Small intestine (tissue), 7 donors: ENCODE data around the gene FAS. TPM values are rescaled to one million over a fixed set of nuclear protein-coding genes. Genes with fewer than 3 reads are reported as not detected.
A peak's percentile ranks its signal among the peaks of the same experiment; 100 is the strongest.
"Not testable (repeated sequence)": the region's sequence is repeated elsewhere in the genome, so short reads cannot be mapped to it uniquely, and the experiment has no call there.

Experiments
- DNase-seq, 2 donors: peaks; one replicate each; pipeline versions ENCODE4 v3.0.0 to v3.0.0-alpha.2; 2013
- FAIRE-seq: peaks from 2 replicates; lab custom pipeline; 2012; peaks lifted over from hg19 to GRCh38; lab: Jason Lieb, UNC
- H3K27ac ChIP-seq, 3 donors: one replicate each; pipeline ENCODE4 v1.5.1; 2013; ENCODE audit warnings: low read length in 2 of 3, mild to moderate bottlenecking in 2 of 3, control low read depth in 1 of 3, inconsistent platforms in 1 of 3, low read depth in 1 of 3, moderate library complexity in 1 of 3
- H3K27me3 ChIP-seq, 3 donors: one replicate each; pipeline ENCODE4 v1.6.1; 2013; ENCODE audit warnings: low read length in 3 of 3, inconsistent platforms in 1 of 3; ENCODE audit not compliant: control insufficient read depth in 3 of 3, insufficient read depth in 3 of 3
- H3K36me3 ChIP-seq, 3 donors: one replicate each; pipeline ENCODE4 v1.6.1; 2013; ENCODE audit warnings: low read length in 3 of 3, inconsistent platforms in 1 of 3, low read depth in 1 of 3, mild to moderate bottlenecking in 1 of 3, moderate library complexity in 1 of 3; ENCODE audit not compliant: control insufficient read depth in 3 of 3, insufficient read depth in 2 of 3
- H3K4me1 ChIP-seq, 3 donors: one replicate each; pipeline ENCODE4 v1.6.1; 2013; ENCODE audit warnings: low read length in 2 of 3, inconsistent platforms in 1 of 3, low read depth in 1 of 3, mild to moderate bottlenecking in 1 of 3, moderate library complexity in 1 of 3; ENCODE audit not compliant: control insufficient read depth in 3 of 3, insufficient read depth in 2 of 3
- H3K4me3 ChIP-seq, 3 donors: one replicate each; pipeline ENCODE4 v1.5.1; 2013; ENCODE audit warnings: low read length in 3 of 3, control low read depth in 1 of 3, inconsistent platforms in 1 of 3, low read depth in 1 of 3, mild to moderate bottlenecking in 1 of 3, moderate library complexity in 1 of 3
- H3K9me3 ChIP-seq, 2 donors: one replicate each; pipeline ENCODE4 v1.6.1; 2013; ENCODE audit warnings: low read depth in 1 of 2, low read length in 1 of 2; ENCODE audit not compliant: control insufficient read depth in 2 of 2, insufficient read depth in 1 of 2
- WGBS, 3 donors: extraction: QIAGEN DNeasy Blood & Tissue Kit; methylation state at CpG; one replicate each; pipeline ENCODE4 v1.1.7; 2013; 5-methylcytosine and 5-hydroxymethylcytosine counted together
- polyA plus RNA-seq, 4 donors: library from polyadenylated mRNA; stranded (reverse) in 3 of 4; unstranded in 1 of 4; fragments of 200-250 nt in 3 of 4; fragments of 120-200 nt in 1 of 4; gene quantifications; one replicate each; pipeline versions ENCODE4 v1.2.1 to v1.2.3, GENCODE V29; 2013
- donor health status: healthy with polysubstance abuse.
- donor health status: control.
- donor health status: control.
- donor health status: Bipolar disorder and iron deficiency.
- donor health status: healthy.

The FAS gene
- polyA plus RNA-seq, 4 donors, result 3.4 to 11.3 (median 5.7) TPM

- Histone ChIP-seq H3K9me3 (no peaks in the 10 kb centered on the region), H3K36me3 (peaks cover 0 to 3% (median 0%) of the 10 kb centered on the region in 3 donors), H3K27me3 (no peaks in the 10 kb centered on the region), H3K4me1 (peaks cover 0 to 6% (median 4%) of the 10 kb centered on the region in 3 donors), H3K4me3 (no peak overlapping the region), H3K27ac (peak overlapping the region in 2 of 3 donors; percentile 15 to 49)
- no peak for FAIRE-seq
- WGBS, 3 donors, result 63 to 78% (median 73%) methylated on average over 5 of the region's 5 CpGs
- DNase-seq, result no peak
Observed at GRCh38 chr10:89001024-89001728, 10.6 kb downstream of the FAS start.

GRCh38 chr10:89001729-89002072 lies 11.1 kb downstream of the FAS start:
- FAIRE-seq (no peak), DNase-seq (no peak)
- Histone ChIP-seq H3K27me3 (no peaks in the 10 kb centered on the region), H3K4me1 (peaks cover 0 to 5% (median 3%) of the 10 kb centered on the region in 3 donors), H3K36me3 (peaks cover 0 to 3% (median 0%) of the 10 kb centered on the region in 3 donors), H3K9me3 (no peaks in the 10 kb centered on the region), H3K4me3 (no peak overlapping the region), H3K27ac (peak overlapping the region in 2 of 3 donors; percentile 15 to 75)
- 65 to 86% (median 75%) methylated on average over 4 of the region's 4 CpGs for WGBS, 3 donors

- H3K4me1 ChIP-seq, result peaks cover 0 to 2% (median 1%) of the 10 kb centered on the region in 3 donors
- FAIRE-seq (no peak), DNase-seq (no peak)
- no peaks in the 10 kb centered on the region for H3K9me3 ChIP-seq
- WGBS, 3 donors, result 61 to 77% (median 75%) methylated on average over 4 of the region's 4 CpGs
- H3K27me3 ChIP-seq, result no peaks in the 10 kb centered on the region
- no peak overlapping the region for H3K4me3 ChIP-seq
- peak overlapping the region in 1 of 3 donors; percentile 15 for H3K27ac ChIP-seq
- H3K36me3 ChIP-seq, result peaks cover 0 to 3% (median 0%) of the 10 kb centered on the region in 3 donors
Observed at GRCh38 chr10:89002226-89002978, 11.8 kb downstream of the FAS start.

DNA sequence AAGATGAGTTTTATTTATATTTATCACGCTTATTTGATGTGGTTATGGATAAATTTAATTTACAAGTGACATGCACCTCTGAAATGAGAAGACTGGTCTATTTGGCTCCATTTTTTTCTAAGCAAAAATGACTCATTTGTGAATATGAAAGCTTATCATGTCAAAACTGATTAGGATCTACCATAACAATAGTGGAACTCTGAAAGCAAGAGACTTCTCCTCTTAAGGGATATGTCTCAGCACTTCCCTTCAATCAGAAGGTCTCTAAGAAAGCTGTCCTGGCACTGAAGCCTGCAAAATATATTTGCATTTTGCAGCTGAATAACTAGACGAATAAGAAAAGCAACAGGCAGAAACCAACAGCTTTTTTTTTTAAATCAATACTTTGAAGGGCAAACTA lies 12.7 kb downstream of the FAS start:
- FAIRE-seq, result no peak

GRCh38 chr10:89007129-89007893 lies 16.7 kb downstream of the FAS start:
- DNase-seq (peak; percentile 49 to 87), FAIRE-seq (no peak)
- no peaks in the 10 kb centered on the region for H3K9me3 ChIP-seq
- peaks cover 4 to 10% (median 7%) of the 10 kb centered on the region in 3 donors for H3K36me3 ChIP-seq
- H3K27me3 ChIP-seq, result no peaks in the 10 kb centered on the region
- H3K27ac ChIP-seq, result peak overlapping the region in 1 of 3 donors; percentile 14
- H3K4me3 ChIP-seq, result no peak overlapping the region
- peaks cover 0 to 5% (median 0%) of the 10 kb centered on the region in 3 donors for H3K4me1 ChIP-seq
- 31 to 56% (median 45%) methylated on average over 3 of the region's 3 CpGs for WGBS, 3 donors

More for the DNA sequence above, 12.7 kb downstream of the FAS start:
- DNase-seq, result no peak
- 62 to 83% (median 62%) methylated on average over 2 of the region's 2 CpGs for WGBS, 3 donors
- H3K9me3 ChIP-seq, result no peaks in the 10 kb centered on the region
- H3K27me3 ChIP-seq, result no peaks in the 10 kb centered on the region
- peaks cover 0 to 3% (median 2%) of the 10 kb centered on the region in 3 donors for H3K36me3 ChIP-seq
- no peak overlapping the region for H3K4me3 ChIP-seq
- H3K27ac ChIP-seq, result no peak overlapping the region
- H3K4me1 ChIP-seq, result peaks cover 0 to 5% (median 0%) of the 10 kb centered on the region in 3 donors

- H3K36me3 ChIP-seq, H3K27me3 ChIP-seq, DNase-seq, FAIRE-seq, H3K27ac ChIP-seq, H3K4me3 ChIP-seq, H3K4me1 ChIP-seq: not testable (repeated sequence)
- peaks cover 0 to 20% of the 10 kb centered on the region in 2 donors for H3K9me3 ChIP-seq
- WGBS, 3 donors, result 89 to 92% (median 90%) methylated on average over 14 to 15 of the region's 15 CpGs
Observed at GRCh38 chr10:89018700-89019346, 28.2 kb downstream of the FAS start.

- H3K36me3 ChIP-seq, result peaks cover 4 to 8% (median 5%) of the 10 kb centered on the region in 3 donors
- no peak for DNase-seq
- 78 to 92% (median 85%) methylated on average over 2 of the region's 2 CpGs for WGBS, 3 donors
- H3K4me1 ChIP-seq, result no peaks in the 10 kb centered on the region
- peaks cover 0 to 20% of the 10 kb centered on the region in 2 donors for H3K9me3 ChIP-seq
- no peak overlapping the region for H3K27ac ChIP-seq
- no peak for FAIRE-seq
- H3K4me3 ChIP-seq, result no peak overlapping the region
- H3K27me3 ChIP-seq, result no peaks in the 10 kb centered on the region
Observed at GRCh38 chr10:89019569-89020327, 29.1 kb downstream of the FAS start.
